ENCODE measurements around the gene MAGEF1. TPM values are rescaled to one million over a fixed set of nuclear protein-coding genes. Genes with fewer than 3 reads are reported as not detected.
A peak's percentile ranks its signal among the peaks of the same experiment; 100 is the strongest.

MAGEF1 gene
- polyA plus RNA-seq, 4 donors: 98.6 to 110 (median 102) TPM

DNA sequence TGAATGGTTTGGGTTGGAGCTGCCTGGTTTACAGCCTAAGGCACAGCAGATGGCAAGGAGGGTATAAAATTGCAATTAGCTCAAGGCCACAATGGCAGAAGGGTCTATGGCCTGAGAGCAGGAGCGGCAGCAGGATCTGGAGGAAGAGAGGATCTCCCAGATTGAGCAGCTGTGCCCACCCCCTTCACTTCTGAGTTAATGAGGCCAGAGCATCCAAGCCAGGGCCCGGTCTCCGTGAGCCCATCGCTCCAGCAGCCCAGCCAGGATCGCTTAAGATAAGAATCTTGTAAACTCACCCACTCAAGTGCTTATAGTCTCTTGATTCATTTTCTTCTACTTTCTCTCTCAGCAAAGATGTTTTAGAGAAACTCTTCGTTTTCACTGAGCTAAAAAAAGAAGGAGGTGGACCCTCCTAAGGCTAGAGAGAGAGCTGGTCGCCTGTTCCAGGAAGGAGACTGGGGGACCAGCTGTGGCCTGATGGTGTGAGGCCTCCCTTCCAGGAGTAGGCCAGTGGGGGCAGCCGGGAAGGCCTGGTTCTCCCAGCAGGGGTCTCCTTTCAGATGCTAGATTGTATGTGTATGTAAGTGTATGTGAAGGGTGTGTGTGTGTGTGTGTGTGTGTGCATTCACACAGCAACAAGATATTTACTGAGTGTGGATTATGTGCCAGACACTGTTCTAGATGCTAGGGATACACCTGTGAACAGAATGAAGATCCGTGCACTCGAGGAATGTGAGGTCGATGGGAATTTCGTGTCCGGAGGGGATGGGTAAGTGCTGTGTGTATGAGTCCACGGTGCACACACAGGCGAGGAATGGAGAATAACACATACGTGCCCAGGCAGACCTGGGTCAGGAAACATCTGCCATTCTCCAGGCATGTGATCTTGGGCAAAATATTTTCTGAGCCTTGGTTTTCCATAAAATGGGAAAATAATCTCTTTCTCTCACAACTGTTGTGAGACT, 18.6 kb downstream of the MAGEF1 start:
- no peak for DNase-seq (ENCODE audit: low read depth in 4 of 4, low spot score in 3 of 4)

DNA sequence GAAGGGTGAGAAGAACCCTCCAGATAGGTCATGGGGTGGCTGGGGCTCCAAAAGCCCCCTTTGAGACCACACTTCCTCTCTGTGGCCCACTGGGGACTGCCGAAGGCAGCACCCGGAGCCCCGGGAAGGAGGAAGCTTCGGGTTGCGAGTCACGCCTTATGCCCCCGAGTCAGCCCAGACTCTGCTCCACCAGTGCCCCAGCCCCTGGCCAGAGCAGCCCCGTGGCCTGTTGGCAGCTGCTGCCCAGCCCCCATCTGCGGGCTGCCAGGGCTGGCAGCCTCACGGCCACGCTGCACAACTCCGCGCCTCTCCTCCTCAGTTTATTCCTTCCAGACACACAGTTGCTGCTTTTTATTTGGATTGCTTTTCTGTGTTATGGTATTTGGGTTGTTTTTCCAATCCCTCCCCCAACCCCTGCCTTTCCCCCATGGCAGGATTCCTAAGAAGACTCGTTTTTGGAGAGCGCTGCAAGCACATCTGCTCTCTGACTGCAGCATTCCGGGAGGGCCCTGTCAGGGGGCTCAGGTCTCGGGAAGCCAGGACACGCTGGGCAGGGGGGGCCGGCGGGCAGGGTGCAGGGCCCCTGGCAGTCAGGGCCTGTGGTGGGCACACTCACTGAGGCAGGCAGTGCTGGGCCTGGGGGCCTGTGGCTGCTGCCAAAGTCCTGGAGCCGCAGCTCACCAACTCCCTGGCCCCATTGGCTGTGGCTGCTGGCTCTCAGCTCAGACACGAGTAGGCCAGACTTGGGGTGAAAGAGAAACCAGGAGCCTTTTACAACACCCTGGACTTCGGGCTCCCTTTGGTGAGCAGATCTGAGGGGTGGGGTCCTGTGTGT, 20.2 kb downstream of the MAGEF1 start:
- DNase-seq (ENCODE audit: low read depth in 4 of 4, low spot score in 3 of 4): no peak

- DNase-seq (ENCODE audit: low read depth in 4 of 4, low spot score in 3 of 4): no peak
Observed at GRCh38 chr3:184690192-184690883, 21.5 kb downstream of the MAGEF1 start.

DNA sequence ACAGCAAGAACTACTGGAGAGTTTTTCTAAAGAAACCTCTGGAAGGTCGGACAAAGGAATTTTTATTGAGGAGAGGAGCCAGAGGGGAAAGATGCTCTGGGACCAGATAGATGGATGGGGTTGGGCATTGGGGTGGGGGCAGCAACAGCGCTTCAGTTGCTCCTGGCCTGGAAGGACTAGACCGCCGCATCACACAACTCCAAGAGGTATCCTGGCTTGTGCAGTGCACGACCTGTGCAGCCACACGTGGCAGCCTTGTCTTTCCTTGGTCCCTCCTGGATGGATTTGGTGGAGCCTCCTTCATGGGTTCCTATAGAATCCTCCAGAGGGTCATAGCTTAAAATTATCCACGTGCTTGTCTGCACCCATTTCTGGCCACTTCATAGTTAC, 23.0 kb downstream of the MAGEF1 start:
- DNase-seq (ENCODE audit: low read depth in 4 of 4, low spot score in 3 of 4): no peak

- no peak for DNase-seq (ENCODE audit: low read depth in 4 of 4, low spot score in 3 of 4)
Observed at GRCh38 chr3:184688251-184688881, 23.5 kb downstream of the MAGEF1 start.

DNA sequence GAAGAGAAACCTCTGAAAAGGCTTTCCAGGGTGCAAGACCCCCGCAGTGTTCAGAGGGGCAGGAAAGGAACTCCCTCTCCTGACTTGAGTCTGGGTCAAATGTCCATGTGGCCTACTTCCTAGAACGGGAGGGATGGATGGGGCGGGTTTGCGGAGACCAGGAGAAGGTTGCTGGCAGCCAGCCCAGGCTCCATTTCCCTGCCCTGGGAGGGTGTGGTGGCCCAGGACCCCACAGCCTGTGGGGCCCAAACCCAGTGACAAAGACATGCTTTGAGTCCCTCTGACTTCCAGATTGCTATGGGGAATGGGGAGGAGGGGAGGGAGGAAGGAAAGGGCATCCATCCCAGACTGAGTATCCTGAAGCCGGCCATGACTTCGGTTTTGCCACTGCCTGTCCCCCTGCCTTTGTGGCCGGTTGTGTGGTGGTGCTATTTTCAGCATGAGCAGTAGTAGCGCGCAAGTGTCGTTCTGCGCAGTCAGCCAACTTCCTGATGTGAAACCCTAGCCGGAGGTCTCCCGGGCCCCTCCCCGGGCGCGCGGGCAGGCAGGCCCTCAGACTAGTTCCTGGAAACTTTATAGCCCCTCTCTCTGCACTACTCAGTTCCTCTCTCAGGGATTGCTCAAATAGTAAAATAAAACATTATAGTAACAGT, 24.4 kb downstream of the MAGEF1 start:
- DNase-seq (ENCODE audit: low read depth in 4 of 4, low spot score in 3 of 4): peak in 1 of 4 donors; percentile 78

GRCh38 chr3:184685646-184686045, 26.2 kb downstream of the MAGEF1 start:
- DNase-seq (ENCODE audit: low read depth in 4 of 4, low spot score in 3 of 4): no peak

GRCh38 chr3:184685055-184685454, 26.8 kb downstream of the MAGEF1 start:
- DNase-seq (ENCODE audit: low read depth in 4 of 4, low spot score in 3 of 4): no peak

- no peak for DNase-seq (ENCODE audit: low read depth in 4 of 4, low spot score in 3 of 4)
Observed at GRCh38 chr3:184683900-184684560, 27.8 kb downstream of the MAGEF1 start.

DNA sequence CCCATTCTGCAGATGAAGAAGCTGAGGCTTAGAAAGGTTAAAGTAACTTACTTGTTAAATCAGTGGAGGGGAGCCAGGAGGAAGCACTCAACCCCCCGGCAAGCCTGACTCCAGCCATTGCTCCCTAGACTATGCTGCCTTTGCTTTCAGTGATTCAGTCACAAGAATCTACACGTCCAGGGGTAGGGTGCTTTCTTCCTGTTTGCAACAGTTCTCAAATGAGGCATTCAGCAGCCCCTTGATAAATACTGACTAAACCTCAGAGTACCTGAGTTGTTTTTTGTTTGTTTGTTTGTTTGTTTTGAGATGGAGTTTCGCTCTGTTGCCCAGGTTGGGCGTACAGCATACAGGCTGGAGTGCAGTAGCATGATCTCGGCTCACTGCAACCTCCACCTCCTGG, 28.6 kb downstream of the MAGEF1 start:
- DNase-seq (ENCODE audit: low read depth in 4 of 4, low spot score in 3 of 4): no peak

- no peak for DNase-seq (ENCODE audit: low read depth in 4 of 4, low spot score in 3 of 4)
Observed at GRCh38 chr3:184682671-184683070, 29.2 kb downstream of the MAGEF1 start.

DNA sequence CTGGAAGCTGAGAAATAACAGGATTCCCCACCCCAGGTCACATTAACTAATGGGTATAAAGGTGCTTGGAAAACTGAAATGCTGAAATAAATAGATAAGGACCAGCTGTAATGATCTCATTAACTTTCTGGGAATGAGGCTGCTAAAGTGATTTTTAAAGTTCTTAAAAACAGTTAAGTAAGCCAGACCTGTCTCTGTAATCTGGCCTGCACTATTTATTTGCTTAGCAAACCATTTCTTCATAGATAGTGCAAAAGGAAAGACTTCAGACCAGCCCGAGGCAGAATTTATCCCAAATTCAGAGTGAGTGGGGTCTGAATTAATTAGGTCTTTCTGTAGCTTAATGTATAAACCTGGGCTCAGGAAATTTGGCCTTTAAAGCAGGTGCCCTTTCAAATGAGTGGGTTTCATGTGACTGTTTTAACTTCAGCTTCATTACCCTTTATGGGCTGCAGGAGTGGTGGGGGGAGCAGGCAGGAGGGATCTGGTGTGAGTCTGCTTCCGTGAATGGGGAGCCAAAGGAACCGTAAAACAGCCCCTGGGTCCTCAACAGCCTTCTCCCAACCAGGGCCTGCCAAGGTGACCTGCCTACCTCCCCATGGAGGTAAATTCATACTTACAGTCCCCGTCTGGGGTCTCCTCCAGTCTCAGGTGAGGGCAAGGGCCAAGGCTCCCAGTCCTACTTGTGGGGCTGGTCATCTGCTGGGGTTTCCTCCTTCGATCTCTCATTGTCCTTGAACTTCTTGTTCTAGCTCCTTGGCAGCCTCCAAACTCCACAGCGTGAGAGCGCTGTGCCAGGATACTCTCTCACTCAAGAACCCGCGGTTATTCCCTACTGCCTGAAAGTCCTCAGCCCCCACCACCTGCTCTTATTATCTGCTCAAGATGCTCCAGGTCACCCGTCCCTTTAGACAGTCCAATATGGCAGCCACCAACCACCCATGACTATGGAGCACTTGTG, 31.2 kb downstream of the MAGEF1 start:
- no peak for DNase-seq (ENCODE audit: low read depth in 4 of 4, low spot score in 3 of 4)

- DNase-seq (ENCODE audit: low read depth in 4 of 4, low spot score in 3 of 4): no peak
Observed at GRCh38 chr3:184679056-184679816, 32.6 kb downstream of the MAGEF1 start.

DNA sequence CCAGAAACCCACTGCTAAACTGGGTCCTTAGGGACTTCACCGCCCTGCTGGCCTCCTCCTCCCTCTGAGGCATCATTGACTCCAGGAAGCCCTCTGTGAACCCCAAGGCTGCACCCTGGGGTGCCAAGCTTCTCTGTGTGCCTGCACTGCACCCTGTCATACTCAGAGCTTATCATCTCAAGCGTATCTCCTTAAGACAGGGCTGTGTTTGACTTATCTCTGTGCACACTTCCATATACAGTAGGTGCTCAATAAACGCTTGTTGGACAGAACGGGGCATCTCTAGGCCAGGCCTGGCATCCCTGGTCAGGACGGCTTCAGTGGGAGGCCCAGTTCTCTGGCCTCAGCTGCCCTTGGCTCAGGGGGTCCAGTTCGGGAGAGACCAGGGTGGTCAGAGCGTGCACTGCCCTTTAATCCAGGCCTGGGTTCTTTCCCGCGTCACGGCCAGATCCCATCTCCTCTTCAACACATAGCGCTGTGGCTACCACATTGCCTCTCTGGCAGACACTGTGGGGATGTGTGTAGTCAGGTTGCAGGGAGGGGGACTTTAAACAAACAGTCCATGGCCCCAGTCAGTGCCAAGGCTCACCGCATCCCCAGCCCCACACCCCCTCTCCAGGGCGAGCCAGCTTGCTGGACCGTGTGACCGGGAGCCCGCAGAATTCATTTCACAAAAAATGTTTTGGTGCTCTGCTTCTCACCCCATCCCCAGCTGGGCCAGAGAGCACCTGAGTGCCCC, 33.4 kb downstream of the MAGEF1 start:
- DNase-seq (ENCODE audit: low read depth in 4 of 4, low spot score in 3 of 4): no peak

GRCh38 chr3:184677344-184678316, 34.2 kb downstream of the MAGEF1 start:
- DNase-seq (ENCODE audit: low read depth in 4 of 4, low spot score in 3 of 4): no peak

DNA sequence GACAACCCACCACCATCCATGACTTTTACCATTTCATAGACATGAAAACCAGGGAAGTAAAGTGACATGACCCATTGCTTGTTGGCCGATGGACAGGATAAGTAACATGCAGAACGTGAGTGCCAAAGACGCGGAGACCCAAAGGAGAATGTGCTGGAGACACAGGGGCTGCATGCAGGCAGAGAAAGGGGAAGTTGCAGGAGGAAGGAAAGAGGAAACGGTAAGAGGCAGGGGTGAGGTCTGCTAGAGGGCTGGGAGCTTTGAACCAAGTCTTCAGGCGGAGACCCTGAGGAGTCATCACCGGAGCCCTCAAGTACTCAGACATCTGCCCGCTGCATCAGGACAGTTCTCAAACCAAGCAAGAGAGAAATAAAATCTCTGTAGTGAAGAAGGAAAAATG, 34.9 kb downstream of the MAGEF1 start:
- DNase-seq (ENCODE audit: low read depth in 4 of 4, low spot score in 3 of 4): no peak
